GM12878 (cell line): ENCODE data around the gene H2AZ2. TPM values are rescaled to one million over a fixed set of nuclear protein-coding genes. Genes with fewer than 3 reads are reported as not detected.

ENCODE experiments used
- IRF4 ChIP-seq: IDR thresholded peaks from 2 replicates; pipeline ENCODE4 v1.6.1; 2011; ENCODE audit warnings: low read depth, low read length
- MEF2B ChIP-seq: fragments of 450-650 bp; IDR thresholded peaks from 2 replicates; pipeline ENCODE4 v1.6.1; 2018; ENCODE audit warnings: mild to moderate bottlenecking, moderate library complexity; ENCODE audit not compliant: partially characterized antibody, poor library complexity, severe bottlenecking
- NFIC ChIP-seq: IDR thresholded peaks from 2 replicates; pipeline ENCODE4 v1.6.1; 2012; ENCODE audit warnings: low read depth, mild to moderate bottlenecking, inconsistent platforms, low read length, moderate library complexity
- PML ChIP-seq: IDR thresholded peaks from 2 replicates; pipeline ENCODE4 v1.6.1; 2012; ENCODE audit warnings: low read length, inconsistent platforms
- polyA plus RNA-seq, 11 experiments: library from polyadenylated mRNA; depleted of rRNA in 4 of 11; unstranded in 6 of 11; stranded (reverse) in 5 of 11; fragments of >200 nt; fragmentation: Nextera tagmentation in 4 of 11; fragmentation: Illumina TruSeq in 1 of 11; extraction: Ambion mirVana in 4 of 11; extraction: Trizol in 1 of 11; gene quantifications; 1 replicate in 1 of 11; 2 replicates in 10 of 11; pipeline versions ENCODE4 v1.2.1 to v1.2.3, GENCODE V29; 2011 to 2016; ENCODE audit warnings: inconsistent platforms in 2 of 11, missing spikeins in 2 of 11, low read depth in 1 of 11
- total RNA-seq, 4 experiments: library from RNA; depleted of rRNA in 3 of 4; stranded (reverse); fragments of >200 nt in 3 of 4; fragmentation: Illumina TruSeq in 1 of 4; extraction: Trizol in 1 of 4; gene quantifications; 2 replicates each; pipeline versions ENCODE4 v1.2.1 to v1.2.3, GENCODE V29; 2013 to 2021
- TF ChIP-seq, protein P1 (sequence below): fragments of 450-650 bp; IDR thresholded peaks from 2 replicates; pipeline ENCODE4 v1.6.1; 2017; ENCODE audit warnings: low read depth, mild to moderate bottlenecking, moderate library complexity
- TF ChIP-seq, protein P2 (sequence below): IDR thresholded peaks from 2 replicates; pipeline ENCODE4 v1.6.1; 2011; ENCODE audit warnings: borderline replicate concordance, low read depth, mild to moderate bottlenecking, moderate library complexity, mixed read lengths, low read length; ENCODE audit not compliant: insufficient read depth; ENCODE audit errors: extremely low read length
- TF ChIP-seq, protein P3 (sequence below): IDR thresholded peaks from 2 replicates; pipeline ENCODE4 v1.6.1; 2012; ENCODE audit warnings: improper control_type of control experiment, low read depth, low read length; ENCODE audit not compliant: insufficient replicate concordance

The H2AZ2 gene
- total and polyA plus RNA-seq, 10 of the 15 experiments (the other 5 are each of a cell fraction or from before 2014, with no cell fraction given): 118 to 366 (median 223) TPM

DNA sequence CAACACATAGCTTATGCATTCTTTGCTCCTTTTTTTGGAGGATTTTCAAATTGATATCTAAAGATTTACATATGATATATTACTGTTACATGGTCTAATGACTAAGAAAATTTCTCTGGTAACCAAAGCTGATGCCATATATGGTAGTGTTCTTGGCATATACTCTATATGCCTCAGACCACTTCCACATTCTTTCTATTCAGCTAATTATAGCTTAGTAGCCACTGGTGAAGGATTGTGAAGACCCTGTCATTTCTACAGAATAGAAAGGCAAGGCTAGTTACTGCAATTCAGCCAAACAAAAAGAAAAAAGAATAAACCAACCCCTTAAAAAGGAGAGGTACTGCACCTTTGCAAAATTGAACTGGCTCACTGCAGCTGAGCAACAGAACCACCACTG is 33.7 kb upstream of the H2AZ2 start (continued):
- TF ChIP-seq, protein P1, sequence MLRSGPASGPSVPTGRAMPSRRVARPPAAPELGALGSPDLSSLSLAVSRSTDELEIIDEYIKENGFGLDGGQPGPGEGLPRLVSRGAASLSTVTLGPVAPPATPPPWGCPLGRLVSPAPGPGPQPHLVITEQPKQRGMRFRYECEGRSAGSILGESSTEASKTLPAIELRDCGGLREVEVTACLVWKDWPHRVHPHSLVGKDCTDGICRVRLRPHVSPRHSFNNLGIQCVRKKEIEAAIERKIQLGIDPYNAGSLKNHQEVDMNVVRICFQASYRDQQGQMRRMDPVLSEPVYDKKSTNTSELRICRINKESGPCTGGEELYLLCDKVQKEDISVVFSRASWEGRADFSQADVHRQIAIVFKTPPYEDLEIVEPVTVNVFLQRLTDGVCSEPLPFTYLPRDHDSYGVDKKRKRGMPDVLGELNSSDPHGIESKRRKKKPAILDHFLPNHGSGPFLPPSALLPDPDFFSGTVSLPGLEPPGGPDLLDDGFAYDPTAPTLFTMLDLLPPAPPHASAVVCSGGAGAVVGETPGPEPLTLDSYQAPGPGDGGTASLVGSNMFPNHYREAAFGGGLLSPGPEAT: no peak
- 0 out of 2 replicates have a peak, but pooled peaks have one; percentile 22 for TF ChIP-seq NFIC
- peak; percentile 18 for TF ChIP-seq MEF2B
- TF ChIP-seq, protein P2, sequence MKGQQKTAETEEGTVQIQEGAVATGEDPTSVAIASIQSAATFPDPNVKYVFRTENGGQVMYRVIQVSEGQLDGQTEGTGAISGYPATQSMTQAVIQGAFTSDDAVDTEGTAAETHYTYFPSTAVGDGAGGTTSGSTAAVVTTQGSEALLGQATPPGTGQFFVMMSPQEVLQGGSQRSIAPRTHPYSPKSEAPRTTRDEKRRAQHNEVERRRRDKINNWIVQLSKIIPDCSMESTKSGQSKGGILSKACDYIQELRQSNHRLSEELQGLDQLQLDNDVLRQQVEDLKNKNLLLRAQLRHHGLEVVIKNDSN: no peak
- TF ChIP-seq, protein P3, sequence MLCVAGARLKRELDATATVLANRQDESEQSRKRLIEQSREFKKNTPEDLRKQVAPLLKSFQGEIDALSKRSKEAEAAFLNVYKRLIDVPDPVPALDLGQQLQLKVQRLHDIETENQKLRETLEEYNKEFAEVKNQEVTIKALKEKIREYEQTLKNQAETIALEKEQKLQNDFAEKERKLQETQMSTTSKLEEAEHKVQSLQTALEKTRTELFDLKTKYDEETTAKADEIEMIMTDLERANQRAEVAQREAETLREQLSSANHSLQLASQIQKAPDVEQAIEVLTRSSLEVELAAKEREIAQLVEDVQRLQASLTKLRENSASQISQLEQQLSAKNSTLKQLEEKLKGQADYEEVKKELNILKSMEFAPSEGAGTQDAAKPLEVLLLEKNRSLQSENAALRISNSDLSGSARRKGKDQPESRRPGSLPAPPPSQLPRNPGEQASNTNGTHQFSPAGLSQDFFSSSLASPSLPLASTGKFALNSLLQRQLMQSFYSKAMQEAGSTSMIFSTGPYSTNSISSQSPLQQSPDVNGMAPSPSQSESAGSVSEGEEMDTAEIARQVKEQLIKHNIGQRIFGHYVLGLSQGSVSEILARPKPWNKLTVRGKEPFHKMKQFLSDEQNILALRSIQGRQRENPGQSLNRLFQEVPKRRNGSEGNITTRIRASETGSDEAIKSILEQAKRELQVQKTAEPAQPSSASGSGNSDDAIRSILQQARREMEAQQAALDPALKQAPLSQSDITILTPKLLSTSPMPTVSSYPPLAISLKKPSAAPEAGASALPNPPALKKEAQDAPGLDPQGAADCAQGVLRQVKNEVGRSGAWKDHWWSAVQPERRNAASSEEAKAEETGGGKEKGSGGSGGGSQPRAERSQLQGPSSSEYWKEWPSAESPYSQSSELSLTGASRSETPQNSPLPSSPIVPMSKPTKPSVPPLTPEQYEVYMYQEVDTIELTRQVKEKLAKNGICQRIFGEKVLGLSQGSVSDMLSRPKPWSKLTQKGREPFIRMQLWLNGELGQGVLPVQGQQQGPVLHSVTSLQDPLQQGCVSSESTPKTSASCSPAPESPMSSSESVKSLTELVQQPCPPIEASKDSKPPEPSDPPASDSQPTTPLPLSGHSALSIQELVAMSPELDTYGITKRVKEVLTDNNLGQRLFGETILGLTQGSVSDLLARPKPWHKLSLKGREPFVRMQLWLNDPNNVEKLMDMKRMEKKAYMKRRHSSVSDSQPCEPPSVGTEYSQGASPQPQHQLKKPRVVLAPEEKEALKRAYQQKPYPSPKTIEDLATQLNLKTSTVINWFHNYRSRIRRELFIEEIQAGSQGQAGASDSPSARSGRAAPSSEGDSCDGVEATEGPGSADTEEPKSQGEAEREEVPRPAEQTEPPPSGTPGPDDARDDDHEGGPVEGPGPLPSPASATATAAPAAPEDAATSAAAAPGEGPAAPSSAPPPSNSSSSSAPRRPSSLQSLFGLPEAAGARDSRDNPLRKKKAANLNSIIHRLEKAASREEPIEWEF: no peak
- TF ChIP-seq IRF4: no peak
- TF ChIP-seq PML: no peak
